NB4 (cell line): Measurements from ENCODE around the gene EFNA2.

Source experiments
- CTCF ChIP-seq: IDR thresholded peaks from one replicate; pipeline ENCODE4 v1.5.1; 2012; ENCODE audit warnings: low read depth, low read length
- MAX ChIP-seq: IDR thresholded peaks from 2 replicates; pipeline ENCODE4 v1.6.1; 2011; ENCODE audit warnings: low read depth, low read length
- MYC ChIP-seq: IDR thresholded peaks from 2 replicates; pipeline ENCODE4 v1.6.1; 2011; ENCODE audit warnings: low read depth, low read length
- POLR2A ChIP-seq: IDR thresholded peaks from 2 replicates; pipeline ENCODE4 v1.6.1; 2011; ENCODE audit warnings: mild to moderate bottlenecking; ENCODE audit not compliant: insufficient read length; ENCODE audit errors: extremely low read depth

- TF ChIP-seq CTCF (no peak), POLR2A (no peak), MAX (no peak), MYC (no peak)
Measured at GRCh38 chr19:1289686-1290025, 4.0 kb downstream of the EFNA2 start.
